ENCODE measurements around the gene WDR70. TPM values are rescaled to one million over a fixed set of nuclear protein-coding genes. Genes with fewer than 3 reads are reported as not detected.

Gene WDR70
- polyA plus RNA-seq, 1 of the 3 experiments (the other 2 are of a cell fraction), result 14.2 TPM

- no peak for TF ChIP-seq YY1 (IDR thresholded peaks at IDR 0.05; ENCODE audit: low read depth)
Measured at GRCh38 chr5:37391591-37391990, 12.5 kb downstream of the WDR70 start (continued).

GRCh38 chr5:37396352-37396751 is 17.2 kb downstream of the WDR70 start:
- Histone ChIP-seq H3K36me3 (replicated peaks in 1 of 2; ENCODE audit: control insufficient read depth in 1 of 2, insufficient read depth in 2 of 2, low read length in 1 of 2) (peaks cover 26 to 47% of the 10 kb centered on the region in 2 experiments), H3K9me3 (no peaks in the 10 kb centered on the region), H3K27me3 (ENCODE audit: insufficient read depth) (no peaks in the 10 kb centered on the region), H2AFZ (ENCODE audit: low read depth) (no peak overlapping the region), H3K27ac (ENCODE audit: low read depth in 2 of 2, low read length in 1 of 2) (no peak overlapping the region), H3K4me3 (ENCODE audit: low read depth in 2 of 2, low read length in 1 of 2) (no peak overlapping the region), H3K9me2 (no peaks in the 10 kb centered on the region), H3K9ac (no peak overlapping the region), H3K4me2 (no peak overlapping the region), H4K20me1 (ENCODE audit: insufficient read depth) (no peaks in the 10 kb centered on the region), H3F3A (replicated peaks; ENCODE audit: insufficient read depth) (no peaks in the 10 kb centered on the region), H3K79me2 (ENCODE audit: insufficient read depth) (0 out of 2 replicates have a peak, but pooled peaks cover 6% of the 10 kb centered on the region), H3K4me1 (ENCODE audit: control insufficient read depth in 1 of 2, insufficient read depth in 2 of 2, low read depth in 1 of 2, low read length in 1 of 2) (no peaks in the 10 kb centered on the region)
- TF ChIP-seq GATA2 (CRISPR knock-in tag; IDR thresholded peaks at IDR 0.05) (no peak), NRF1 (IDR thresholded peaks at IDR 0.05; ENCODE audit: low read depth, low read length) (no peak), TEAD4 (IDR thresholded peaks at IDR 0.05; ENCODE audit: borderline replicate concordance, insufficient read depth) (no peak), FOXJ3 (CRISPR knock-in tag; IDR thresholded peaks at IDR 0.05) (no peak), RCOR1 (IDR thresholded peaks at IDR 0.05; ENCODE audit: low read length) (no peak), REST (IDR thresholded peaks at IDR 0.05; ENCODE audit: low read depth, low read length) (no peak), NFIC (IDR thresholded peaks at IDR 0.05; ENCODE audit: borderline replicate concordance) (no peak), MAX (IDR thresholded peaks at IDR 0.05; ENCODE audit: low read depth) (no peak), TAF1 (IDR thresholded peaks at IDR 0.05; ENCODE audit: borderline replicate concordance, low read depth, low read length) (no peak), CTCF (IDR thresholded peaks at IDR 0.05) (no peak), RXRA (IDR thresholded peaks at IDR 0.05; ENCODE audit: borderline replicate concordance, low read depth) (no peak), SMC3 (IDR thresholded peaks at IDR 0.05; ENCODE audit: low read depth, low read length) (no peak), PBX3 (IDR thresholded peaks at IDR 0.05) (no peak), ELF1 (IDR thresholded peaks at IDR 0.05) (no peak), EP300 (IDR thresholded peaks at IDR 0.05; ENCODE audit: borderline replicate concordance in 1 of 2, low read depth in 1 of 2, low read length in 1 of 2) (no peak), YY1 (IDR thresholded peaks at IDR 0.05; ENCODE audit: low read depth) (no peak), SIN3A (IDR thresholded peaks at IDR 0.05; ENCODE audit: borderline replicate concordance, low read depth, low read length) (no peak), POLR2AphosphoS5 (IDR thresholded peaks at IDR 0.05; ENCODE audit: low read depth, low read length) (no peak)
- no peak for DNase-seq
- ChIA-PET CTCF (no interaction called here), POLR2A (no interaction called here)
- WGBS (ENCODE audit: low lambda C conversion rate), result 82% methylated on average over 5 of the region's 5 CpGs
